H1 (cell line): Measurements from ENCODE around the gene TMEM135. TPM values are rescaled to one million over a fixed set of nuclear protein-coding genes. Genes with fewer than 3 reads are reported as not detected.

Experiments used
- CREB1 ChIP-seq: IDR thresholded peaks from 2 replicates; pipeline ENCODE4 v1.6.1; 2012; ENCODE audit warnings: inconsistent platforms
- CTBP2 ChIP-seq: IDR thresholded peaks from 2 replicates; pipeline ENCODE4 v1.7.0; 2011; ENCODE audit warnings: borderline replicate concordance, mild to moderate bottlenecking, moderate library complexity, mixed read lengths, low read length; ENCODE audit not compliant: insufficient read depth, insufficient read length
- HDAC6 ChIP-seq: IDR thresholded peaks from one replicate; pipeline ENCODE4 v1.7.1; 2012; ENCODE audit warnings: low read depth, mild to moderate bottlenecking, inconsistent platforms, low read length, moderate library complexity
- KDM1A ChIP-seq: fragments of 200-600, 300-600 bp; sonication (generic); IDR thresholded peaks from 2 replicates; pipeline ENCODE4 v1.7.1; 2016; ENCODE audit warnings: mild to moderate bottlenecking, low read length, borderline replicate concordance
- RBBP5 ChIP-seq: IDR thresholded peaks from 2 replicates; pipeline ENCODE4 v1.7.1; 2012; ENCODE audit warnings: low read depth, mild to moderate bottlenecking, inconsistent platforms, low read length, moderate library complexity, borderline replicate concordance
- TBP ChIP-seq: IDR thresholded peaks from 2 replicates; pipeline ENCODE4 v1.6.1; 2011; ENCODE audit warnings: low read depth, low read length, improper control_type of control experiment
- polyA plus RNA-seq, 7 experiments: library from polyadenylated mRNA; depleted of rRNA in 3 of 7; stranded (reverse) in 5 of 7; unstranded in 2 of 7; fragments of >200 nt in 5 of 7; fragments of 200-250 nt in 2 of 7; gene quantifications; 1 replicate in 5 of 7; 2 replicates in 1 of 7; 4 replicates in 1 of 7; pipeline versions ENCODE4 v1.2.1 to v1.2.3, GENCODE V29; 2011 to 2013; ENCODE audit warnings: missing spikeins in 2 of 7, mixed read lengths in 2 of 7
- total RNA-seq: library from RNA; stranded (reverse); fragmentation: NEBNext Ultra II Directional; extraction: Animal tissue kit (Norgen Biotek cat#: 25700); gene quantifications from 2 replicates; pipeline ENCODE4 v1.2.1, GENCODE V29; 2021
- TF ChIP-seq, protein P1 (sequence below): fragments of 300-600 bp; sonication (generic); IDR thresholded peaks from 2 replicates; pipeline ENCODE4 v1.7.1; 2012; ENCODE audit warnings: low read length, moderate library complexity, mild to moderate bottlenecking, inconsistent platforms; ENCODE audit not compliant: insufficient replicate concordance
- TF ChIP-seq, protein P2 (sequence below), 3 experiments: IDR thresholded peaks; 1 replicate in 2 of 3; 2 replicates in 1 of 3; pipeline versions ENCODE4 v1.5.1 to v1.6.1; 2011; ENCODE audit warnings: low read length in 3 of 3, mild to moderate bottlenecking in 3 of 3, inconsistent platforms in 2 of 3, low read depth in 1 of 3, moderate library complexity in 1 of 3; ENCODE audit not compliant: insufficient read depth in 1 of 3; ENCODE audit errors: control extremely low read depth in 1 of 3

TMEM135 gene
- total and polyA plus RNA-seq, 2 of the 8 experiments (the other 6 are each of a cell fraction or from before 2014, with no cell fraction given), result 9.3 to 31.3 TPM

DNA sequence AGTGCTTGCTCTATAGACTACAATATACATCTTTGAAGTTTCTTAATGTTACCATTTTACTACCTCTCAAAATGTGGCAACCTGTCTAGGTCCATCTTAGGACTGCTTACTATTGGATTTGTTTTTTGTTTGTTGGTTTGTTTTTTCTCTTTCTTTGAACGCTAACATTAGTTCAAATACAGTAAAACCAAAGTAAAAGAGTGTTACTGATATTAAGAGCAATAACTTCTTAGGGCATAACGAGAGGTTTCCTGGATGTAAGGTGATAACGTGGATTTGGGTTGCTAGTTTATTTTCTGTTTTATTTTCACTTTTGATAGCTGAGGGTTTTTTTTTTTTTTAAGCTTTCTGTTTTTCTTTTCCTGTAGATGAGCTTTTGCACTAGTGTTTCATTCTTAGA is 43.6 kb downstream of the TMEM135 start (continued):
- TF ChIP-seq, protein P1, sequence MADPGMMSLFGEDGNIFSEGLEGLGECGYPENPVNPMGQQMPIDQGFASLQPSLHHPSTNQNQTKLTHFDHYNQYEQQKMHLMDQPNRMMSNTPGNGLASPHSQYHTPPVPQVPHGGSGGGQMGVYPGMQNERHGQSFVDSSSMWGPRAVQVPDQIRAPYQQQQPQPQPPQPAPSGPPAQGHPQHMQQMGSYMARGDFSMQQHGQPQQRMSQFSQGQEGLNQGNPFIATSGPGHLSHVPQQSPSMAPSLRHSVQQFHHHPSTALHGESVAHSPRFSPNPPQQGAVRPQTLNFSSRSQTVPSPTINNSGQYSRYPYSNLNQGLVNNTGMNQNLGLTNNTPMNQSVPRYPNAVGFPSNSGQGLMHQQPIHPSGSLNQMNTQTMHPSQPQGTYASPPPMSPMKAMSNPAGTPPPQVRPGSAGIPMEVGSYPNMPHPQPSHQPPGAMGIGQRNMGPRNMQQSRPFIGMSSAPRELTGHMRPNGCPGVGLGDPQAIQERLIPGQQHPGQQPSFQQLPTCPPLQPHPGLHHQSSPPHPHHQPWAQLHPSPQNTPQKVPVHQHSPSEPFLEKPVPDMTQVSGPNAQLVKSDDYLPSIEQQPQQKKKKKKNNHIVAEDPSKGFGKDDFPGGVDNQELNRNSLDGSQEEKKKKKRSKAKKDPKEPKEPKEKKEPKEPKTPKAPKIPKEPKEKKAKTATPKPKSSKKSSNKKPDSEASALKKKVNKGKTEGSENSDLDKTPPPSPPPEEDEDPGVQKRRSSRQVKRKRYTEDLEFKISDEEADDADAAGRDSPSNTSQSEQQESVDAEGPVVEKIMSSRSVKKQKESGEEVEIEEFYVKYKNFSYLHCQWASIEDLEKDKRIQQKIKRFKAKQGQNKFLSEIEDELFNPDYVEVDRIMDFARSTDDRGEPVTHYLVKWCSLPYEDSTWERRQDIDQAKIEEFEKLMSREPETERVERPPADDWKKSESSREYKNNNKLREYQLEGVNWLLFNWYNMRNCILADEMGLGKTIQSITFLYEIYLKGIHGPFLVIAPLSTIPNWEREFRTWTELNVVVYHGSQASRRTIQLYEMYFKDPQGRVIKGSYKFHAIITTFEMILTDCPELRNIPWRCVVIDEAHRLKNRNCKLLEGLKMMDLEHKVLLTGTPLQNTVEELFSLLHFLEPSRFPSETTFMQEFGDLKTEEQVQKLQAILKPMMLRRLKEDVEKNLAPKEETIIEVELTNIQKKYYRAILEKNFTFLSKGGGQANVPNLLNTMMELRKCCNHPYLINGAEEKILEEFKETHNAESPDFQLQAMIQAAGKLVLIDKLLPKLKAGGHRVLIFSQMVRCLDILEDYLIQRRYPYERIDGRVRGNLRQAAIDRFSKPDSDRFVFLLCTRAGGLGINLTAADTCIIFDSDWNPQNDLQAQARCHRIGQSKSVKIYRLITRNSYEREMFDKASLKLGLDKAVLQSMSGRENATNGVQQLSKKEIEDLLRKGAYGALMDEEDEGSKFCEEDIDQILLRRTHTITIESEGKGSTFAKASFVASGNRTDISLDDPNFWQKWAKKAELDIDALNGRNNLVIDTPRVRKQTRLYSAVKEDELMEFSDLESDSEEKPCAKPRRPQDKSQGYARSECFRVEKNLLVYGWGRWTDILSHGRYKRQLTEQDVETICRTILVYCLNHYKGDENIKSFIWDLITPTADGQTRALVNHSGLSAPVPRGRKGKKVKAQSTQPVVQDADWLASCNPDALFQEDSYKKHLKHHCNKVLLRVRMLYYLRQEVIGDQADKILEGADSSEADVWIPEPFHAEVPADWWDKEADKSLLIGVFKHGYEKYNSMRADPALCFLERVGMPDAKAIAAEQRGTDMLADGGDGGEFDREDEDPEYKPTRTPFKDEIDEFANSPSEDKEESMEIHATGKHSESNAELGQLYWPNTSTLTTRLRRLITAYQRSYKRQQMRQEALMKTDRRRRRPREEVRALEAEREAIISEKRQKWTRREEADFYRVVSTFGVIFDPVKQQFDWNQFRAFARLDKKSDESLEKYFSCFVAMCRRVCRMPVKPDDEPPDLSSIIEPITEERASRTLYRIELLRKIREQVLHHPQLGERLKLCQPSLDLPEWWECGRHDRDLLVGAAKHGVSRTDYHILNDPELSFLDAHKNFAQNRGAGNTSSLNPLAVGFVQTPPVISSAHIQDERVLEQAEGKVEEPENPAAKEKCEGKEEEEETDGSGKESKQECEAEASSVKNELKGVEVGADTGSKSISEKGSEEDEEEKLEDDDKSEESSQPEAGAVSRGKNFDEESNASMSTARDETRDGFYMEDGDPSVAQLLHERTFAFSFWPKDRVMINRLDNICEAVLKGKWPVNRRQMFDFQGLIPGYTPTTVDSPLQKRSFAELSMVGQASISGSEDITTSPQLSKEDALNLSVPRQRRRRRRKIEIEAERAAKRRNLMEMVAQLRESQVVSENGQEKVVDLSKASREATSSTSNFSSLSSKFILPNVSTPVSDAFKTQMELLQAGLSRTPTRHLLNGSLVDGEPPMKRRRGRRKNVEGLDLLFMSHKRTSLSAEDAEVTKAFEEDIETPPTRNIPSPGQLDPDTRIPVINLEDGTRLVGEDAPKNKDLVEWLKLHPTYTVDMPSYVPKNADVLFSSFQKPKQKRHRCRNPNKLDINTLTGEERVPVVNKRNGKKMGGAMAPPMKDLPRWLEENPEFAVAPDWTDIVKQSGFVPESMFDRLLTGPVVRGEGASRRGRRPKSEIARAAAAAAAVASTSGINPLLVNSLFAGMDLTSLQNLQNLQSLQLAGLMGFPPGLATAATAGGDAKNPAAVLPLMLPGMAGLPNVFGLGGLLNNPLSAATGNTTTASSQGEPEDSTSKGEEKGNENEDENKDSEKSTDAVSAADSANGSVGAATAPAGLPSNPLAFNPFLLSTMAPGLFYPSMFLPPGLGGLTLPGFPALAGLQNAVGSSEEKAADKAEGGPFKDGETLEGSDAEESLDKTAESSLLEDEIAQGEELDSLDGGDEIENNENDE, result no peak
- TF ChIP-seq, protein P2, sequence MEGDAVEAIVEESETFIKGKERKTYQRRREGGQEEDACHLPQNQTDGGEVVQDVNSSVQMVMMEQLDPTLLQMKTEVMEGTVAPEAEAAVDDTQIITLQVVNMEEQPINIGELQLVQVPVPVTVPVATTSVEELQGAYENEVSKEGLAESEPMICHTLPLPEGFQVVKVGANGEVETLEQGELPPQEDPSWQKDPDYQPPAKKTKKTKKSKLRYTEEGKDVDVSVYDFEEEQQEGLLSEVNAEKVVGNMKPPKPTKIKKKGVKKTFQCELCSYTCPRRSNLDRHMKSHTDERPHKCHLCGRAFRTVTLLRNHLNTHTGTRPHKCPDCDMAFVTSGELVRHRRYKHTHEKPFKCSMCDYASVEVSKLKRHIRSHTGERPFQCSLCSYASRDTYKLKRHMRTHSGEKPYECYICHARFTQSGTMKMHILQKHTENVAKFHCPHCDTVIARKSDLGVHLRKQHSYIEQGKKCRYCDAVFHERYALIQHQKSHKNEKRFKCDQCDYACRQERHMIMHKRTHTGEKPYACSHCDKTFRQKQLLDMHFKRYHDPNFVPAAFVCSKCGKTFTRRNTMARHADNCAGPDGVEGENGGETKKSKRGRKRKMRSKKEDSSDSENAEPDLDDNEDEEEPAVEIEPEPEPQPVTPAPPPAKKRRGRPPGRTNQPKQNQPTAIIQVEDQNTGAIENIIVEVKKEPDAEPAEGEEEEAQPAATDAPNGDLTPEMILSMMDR (IDR thresholded peaks at IDR 0.05; ENCODE audit: control extremely low read depth in 1 of 3, insufficient read depth in 1 of 3, low read depth in 1 of 3, low read length in 3 of 3), result no peak
- TF ChIP-seq HDAC6 (no peak), CREB1 (no peak), RBBP5 (no peak), TBP (no peak), CTBP2 (no peak), KDM1A (no peak)
